ENCODE results near the gene TP53BP2. TPM values are rescaled to one million over a fixed set of nuclear protein-coding genes. Genes with fewer than 3 reads are reported as not detected.

TP53BP2 gene
- total RNA-seq, 2 experiments from 2014 or later: 28.3 to 34.5 TPM

DNA sequence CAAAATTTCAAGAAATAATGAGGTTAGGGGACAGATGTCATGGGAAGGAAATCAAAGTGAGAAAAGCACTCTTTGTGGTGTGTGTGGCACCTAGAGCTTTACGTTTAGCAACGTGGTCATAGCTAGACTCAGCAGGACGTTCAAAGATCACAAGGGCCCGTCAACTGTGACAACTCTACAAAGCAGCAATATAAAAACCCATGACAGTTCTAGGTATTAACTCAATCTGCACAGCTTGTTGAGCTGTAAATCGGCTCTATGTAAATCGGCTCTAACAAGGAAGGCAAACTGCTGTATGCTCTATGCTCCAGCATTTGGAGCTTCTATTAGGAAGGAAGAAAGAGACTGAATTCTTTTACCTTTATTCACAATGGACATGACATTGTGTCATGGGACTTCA lies 64.8 kb downstream of the TP53BP2 start:
- H3K27me3 Mint-ChIP-seq: no peaks in the 10 kb centered on the region
- ChIA-PET CTCF (interaction anchor here (0.7 to 3.1 kb wide), 5 partner anchors 10 to 83 kb away, joined by 3 to 14 read pairs (median 3); no protein-coding TSS in a partner anchor), POLR2A (interaction anchor here (0.6 kb wide), 1 partner anchor 21 kb away, joined by 4 read pairs; no protein-coding TSS in a partner anchor)
- H3K4me1 Mint-ChIP-seq (ENCODE audit: low read depth): peaks cover 12% of the 10 kb centered on the region
- H3K9me3 Mint-ChIP-seq: no peaks in the 10 kb centered on the region
- H3K4me3 Mint-ChIP-seq: no peak overlapping the region
- no peak for ATAC-seq
- TF ChIP-seq, protein P1, sequence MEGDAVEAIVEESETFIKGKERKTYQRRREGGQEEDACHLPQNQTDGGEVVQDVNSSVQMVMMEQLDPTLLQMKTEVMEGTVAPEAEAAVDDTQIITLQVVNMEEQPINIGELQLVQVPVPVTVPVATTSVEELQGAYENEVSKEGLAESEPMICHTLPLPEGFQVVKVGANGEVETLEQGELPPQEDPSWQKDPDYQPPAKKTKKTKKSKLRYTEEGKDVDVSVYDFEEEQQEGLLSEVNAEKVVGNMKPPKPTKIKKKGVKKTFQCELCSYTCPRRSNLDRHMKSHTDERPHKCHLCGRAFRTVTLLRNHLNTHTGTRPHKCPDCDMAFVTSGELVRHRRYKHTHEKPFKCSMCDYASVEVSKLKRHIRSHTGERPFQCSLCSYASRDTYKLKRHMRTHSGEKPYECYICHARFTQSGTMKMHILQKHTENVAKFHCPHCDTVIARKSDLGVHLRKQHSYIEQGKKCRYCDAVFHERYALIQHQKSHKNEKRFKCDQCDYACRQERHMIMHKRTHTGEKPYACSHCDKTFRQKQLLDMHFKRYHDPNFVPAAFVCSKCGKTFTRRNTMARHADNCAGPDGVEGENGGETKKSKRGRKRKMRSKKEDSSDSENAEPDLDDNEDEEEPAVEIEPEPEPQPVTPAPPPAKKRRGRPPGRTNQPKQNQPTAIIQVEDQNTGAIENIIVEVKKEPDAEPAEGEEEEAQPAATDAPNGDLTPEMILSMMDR (IDR thresholded peaks at IDR 0.05): no peak
- peak overlapping the region; percentile 53 for H3K27ac Mint-ChIP-seq
- H3K36me3 Mint-ChIP-seq (ENCODE audit: low read depth): peaks cover 29% of the 10 kb centered on the region
- DNase-seq: no peak
- intact Hi-C loops (cut with micrococcal nuclease): no loop called here

DNA sequence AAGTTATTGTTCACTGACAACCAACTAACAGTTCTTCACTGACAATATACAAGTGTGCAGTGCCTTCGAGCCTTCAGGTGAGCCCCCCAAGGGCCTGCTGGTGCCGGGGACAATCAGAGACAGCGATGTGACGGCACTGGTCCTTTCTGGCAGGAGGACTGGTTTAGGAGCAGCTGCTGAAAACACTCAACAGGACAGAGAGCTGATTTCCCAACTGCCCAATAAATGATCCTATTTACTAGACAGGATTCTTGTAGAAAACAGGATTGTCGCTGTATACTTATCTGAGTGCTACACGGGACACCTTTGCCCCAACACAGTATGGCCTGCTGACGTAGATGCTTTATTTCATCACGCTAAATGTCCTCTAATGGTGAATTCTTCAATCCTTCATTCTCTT lies 65.4 kb downstream of the TP53BP2 start:
- Mint-ChIP-seq H3K27me3 (no peaks in the 10 kb centered on the region), H3K9me3 (no peaks in the 10 kb centered on the region), H3K4me3 (no peak overlapping the region), H3K36me3 (ENCODE audit: low read depth) (peaks cover 30% of the 10 kb centered on the region), H3K4me1 (ENCODE audit: low read depth) (peaks cover 19% of the 10 kb centered on the region), H3K27ac (no peak overlapping the region)
- DNase-seq (no peak), ATAC-seq (no peak)
- ChIA-PET POLR2A (interaction anchor here (0.6 to 1.2 kb wide), 2 partner anchors 22 to 66 kb away, joined by 4 read pairs; no protein-coding TSS in a partner anchor), CTCF (interaction anchor here (1.0 to 3.1 kb wide), 6 partner anchors 9 to 271 kb away, joined by 3 to 14 read pairs (median 4); no protein-coding TSS in a partner anchor)
- intact Hi-C loops (cut with micrococcal nuclease): no loop called here
- TF ChIP-seq, protein P1 (IDR thresholded peaks at IDR 0.05): no peak

DNA sequence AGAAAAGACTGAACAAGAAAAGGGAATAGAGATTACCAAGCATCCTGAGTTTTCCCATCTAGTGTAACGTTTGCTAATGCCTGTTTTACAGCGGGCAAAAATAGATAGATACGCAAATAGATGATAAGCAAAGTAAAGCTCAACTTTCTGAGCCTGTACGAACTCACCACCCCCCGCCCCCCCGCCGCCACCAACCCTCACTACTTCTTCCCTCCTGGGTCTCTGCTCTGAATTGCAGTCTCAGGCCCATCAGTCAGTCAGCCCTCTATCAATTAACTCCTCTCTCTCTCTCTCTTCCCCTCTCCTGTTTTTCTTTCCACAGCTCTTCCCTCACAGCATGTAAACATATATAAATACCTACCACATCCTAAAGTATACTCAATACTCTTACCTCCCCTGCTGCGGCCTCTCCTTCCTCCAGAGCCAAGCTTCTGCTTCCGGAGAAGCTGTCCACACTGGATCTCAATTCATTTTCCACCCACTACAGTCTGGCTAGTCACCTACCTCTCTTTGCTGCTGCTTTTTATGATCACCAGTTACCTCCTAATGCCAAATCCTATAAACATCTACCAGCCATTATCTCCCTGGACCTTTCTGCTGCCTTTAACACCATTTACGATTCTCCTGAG lies 68.8 kb downstream of the TP53BP2 start:
- Mint-ChIP-seq H3K4me3 (no peak overlapping the region), H3K4me1 (ENCODE audit: low read depth) (peaks cover 34% of the 10 kb centered on the region), H3K27ac (peak overlapping the region; percentile 86), H3K36me3 (ENCODE audit: low read depth) (peaks cover 44% of the 10 kb centered on the region), H3K27me3 (no peaks in the 10 kb centered on the region), H3K9me3 (no peaks in the 10 kb centered on the region)
- ChIA-PET CTCF (interaction anchor here (1.5 to 1.9 kb wide), 2 partner anchors 12 to 274 kb away, joined by 3 to 6 read pairs; no protein-coding TSS in a partner anchor), POLR2A (interaction anchor here (0.6 kb wide), 1 partner anchor 31 kb away, joined by 3 read pairs; no protein-coding TSS in a partner anchor)
- no peak for DNase-seq
- ATAC-seq: no peak
- intact Hi-C loops (cut with micrococcal nuclease): no loop called here
- TF ChIP-seq, protein P1 (IDR thresholded peaks at IDR 0.05): no peak

DNA sequence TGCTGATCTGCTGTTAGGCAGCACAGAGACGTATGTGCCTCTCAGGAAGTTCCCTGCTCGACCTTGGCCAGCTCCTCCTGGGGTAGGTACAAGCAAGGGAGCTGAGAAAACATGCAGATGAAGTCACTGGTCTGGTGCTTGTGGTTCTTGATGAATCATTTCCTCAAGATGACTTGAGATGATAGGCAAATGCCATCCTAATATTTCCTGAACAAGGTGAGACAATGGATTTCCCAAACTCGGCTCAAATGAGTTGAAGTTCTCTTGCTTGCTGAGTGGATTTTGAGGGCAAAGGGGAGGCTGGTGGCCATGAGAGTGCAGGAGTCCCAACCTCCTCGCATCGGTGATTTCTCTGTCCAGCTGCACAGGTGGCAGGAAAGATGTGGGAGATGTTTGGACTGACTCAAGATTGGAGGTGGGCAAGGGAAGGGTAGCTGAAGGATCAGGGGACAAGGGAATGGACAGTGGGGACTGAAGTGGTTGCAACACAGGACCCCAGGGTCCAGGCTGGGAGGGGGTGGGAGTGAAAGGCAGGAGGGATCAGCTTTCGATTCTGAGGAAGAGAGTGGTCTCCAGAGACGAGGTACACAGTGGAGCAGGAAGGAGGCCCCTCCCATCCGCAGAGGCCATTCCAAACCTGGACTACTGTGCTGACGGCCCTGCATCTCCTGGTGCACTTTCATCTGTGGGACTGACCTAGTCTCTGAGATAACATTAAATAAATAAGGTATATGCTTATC lies 69.5 kb downstream of the TP53BP2 start:
- Mint-ChIP-seq H3K36me3 (ENCODE audit: low read depth) (peaks cover 46% of the 10 kb centered on the region), H3K4me3 (no peak overlapping the region), H3K27ac (peak overlapping the region; percentile 86), H3K4me1 (ENCODE audit: low read depth) (peaks cover 40% of the 10 kb centered on the region), H3K27me3 (no peaks in the 10 kb centered on the region), H3K9me3 (no peaks in the 10 kb centered on the region)
- TF ChIP-seq, protein P1 (IDR thresholded peaks at IDR 0.05): no peak
- ChIA-PET CTCF (interaction anchor here (1.0 to 2.6 kb wide), 8 partner anchors 13 to 275 kb away, joined by 3 to 14 read pairs (median 4); partner anchors contain the start of gene CAPN2), POLR2A (interaction anchor here (0.5 to 1.6 kb wide), 3 partner anchors 12 to 70 kb away, joined by 3 to 6 read pairs (median 4); partner anchors contain the start of gene TP53BP2)
- ATAC-seq (peak; percentile 97), DNase-seq (peak; percentile 75)
- intact Hi-C loops (cut with micrococcal nuclease): no loop called here

Measured in activated CD8-positive, alpha-beta T cell treated with anti-CD3 and anti-CD28 coated beads for 36 hours (primary cell).